KOPT-K1 (cell line): Measurements from ENCODE around the gene SLC9C1.

ENCODE experiments used
- H3K27ac ChIP-seq: fragments of 200-600 bp; sonication (generic); 2 replicates; pipeline ENCODE4 v1.5.1; 2016; ENCODE audit warnings: antibody characterized with exemption, mild to moderate bottlenecking, low read depth, low read length; ENCODE audit not compliant: poor library complexity, severe bottlenecking
- H3K36me3 ChIP-seq: fragments of 200-600 bp; sonication (generic); 2 replicates; pipeline ENCODE4 v1.5.1; 2017; ENCODE audit warnings: antibody characterized with exemption, mild to moderate bottlenecking, low read length, moderate library complexity; ENCODE audit not compliant: insufficient read depth
- H3K9me3 ChIP-seq: fragments of 200-600 bp; sonication (generic); 2 replicates; pipeline ENCODE4 v1.5.1; 2017; ENCODE audit warnings: antibody characterized with exemption, low read length, mild to moderate bottlenecking; ENCODE audit not compliant: insufficient read depth, poor library complexity, severe bottlenecking

The SLC9C1 gene

DNA sequence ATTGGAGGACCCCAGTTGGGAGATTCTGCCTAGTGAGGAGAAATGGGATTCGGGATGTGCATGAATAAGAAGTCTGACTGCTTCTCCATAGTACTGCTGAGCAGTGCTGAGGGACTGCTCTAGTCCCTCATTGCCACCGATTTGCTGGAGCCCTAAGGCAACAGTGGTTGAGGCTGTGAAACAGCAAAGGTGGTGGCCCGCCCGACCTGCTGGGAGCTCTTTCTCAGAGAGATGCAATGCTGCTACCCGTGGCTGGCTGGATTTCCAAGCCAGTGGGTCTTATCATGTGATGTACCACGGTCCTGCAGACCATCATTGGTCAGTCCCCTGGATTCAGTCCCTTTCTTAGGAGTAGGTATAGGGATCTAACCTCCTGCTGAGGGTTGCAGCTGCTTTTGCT lies 118.4 kb downstream of the SLC9C1 start:
- Histone ChIP-seq H3K9me3 (no peaks in the 10 kb centered on the region), H3K36me3 (no peaks in the 10 kb centered on the region), H3K27ac (no peak overlapping the region)

DNA sequence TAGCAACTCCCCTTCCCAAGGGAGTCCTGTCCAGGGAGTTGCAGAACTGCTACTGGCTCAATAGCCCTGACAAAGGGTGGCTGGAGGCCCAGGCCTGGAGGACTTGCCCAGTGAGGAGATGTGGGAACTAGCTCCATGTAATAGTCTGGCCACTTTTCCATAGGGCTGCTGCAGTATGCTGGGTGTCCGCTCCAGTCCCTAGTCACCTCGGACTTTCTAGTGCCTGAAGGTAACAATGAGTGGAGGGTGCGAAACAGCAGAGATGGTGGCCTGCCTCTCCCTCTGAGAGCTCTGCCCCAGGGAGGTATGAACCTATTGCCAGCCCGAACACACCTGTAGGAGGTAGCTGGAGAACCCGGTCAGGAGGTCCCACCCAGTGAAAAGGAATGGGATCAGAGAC lies 119.0 kb downstream of the SLC9C1 start:
- H3K27ac ChIP-seq = no peak overlapping the region
- H3K36me3 ChIP-seq = no peaks in the 10 kb centered on the region
- H3K9me3 ChIP-seq = no peaks in the 10 kb centered on the region

DNA sequence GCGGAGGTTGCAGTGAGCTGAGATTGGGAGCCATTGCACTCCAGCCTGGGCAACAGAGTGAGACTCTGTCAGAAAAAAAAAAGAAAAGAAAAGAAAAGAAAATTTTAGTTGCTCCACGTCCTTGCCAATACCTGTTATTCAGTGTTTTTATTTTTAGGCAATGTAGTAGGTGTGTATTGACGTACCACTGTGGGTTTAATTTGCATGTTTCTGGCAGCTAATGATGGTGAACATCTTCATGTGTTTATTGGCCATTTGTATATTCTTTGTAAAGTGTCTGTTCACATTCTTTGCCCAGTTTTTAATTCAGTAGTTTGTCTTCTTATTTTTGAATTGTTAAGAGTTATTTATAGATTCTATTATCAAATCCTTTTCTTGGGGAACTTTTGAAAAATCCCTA lies 122.9 kb downstream of the SLC9C1 start:
- Histone ChIP-seq H3K36me3 (no peaks in the 10 kb centered on the region), H3K9me3 (no peaks in the 10 kb centered on the region), H3K27ac (no peak overlapping the region)

DNA sequence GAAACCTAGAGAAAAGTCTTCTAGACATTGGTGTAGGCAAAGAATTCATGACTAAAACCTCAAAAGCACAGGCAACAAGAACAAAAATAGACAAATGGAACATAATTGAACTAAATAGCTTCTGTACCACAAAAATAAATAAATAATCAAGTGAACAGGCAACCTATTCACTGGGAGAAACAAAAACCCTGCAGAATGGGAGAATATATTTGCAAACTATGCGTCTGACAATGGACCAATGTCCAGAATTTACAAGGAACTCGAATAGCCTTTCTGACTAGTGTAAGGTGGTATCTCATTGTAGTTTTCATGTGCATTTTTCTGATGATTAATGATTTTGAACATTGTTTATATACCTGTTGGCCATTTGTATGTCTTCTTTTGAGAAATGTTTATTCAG lies 124.0 kb downstream of the SLC9C1 start:
- Histone ChIP-seq H3K27ac (no peak overlapping the region), H3K9me3 (no peaks in the 10 kb centered on the region), H3K36me3 (no peaks in the 10 kb centered on the region)

DNA sequence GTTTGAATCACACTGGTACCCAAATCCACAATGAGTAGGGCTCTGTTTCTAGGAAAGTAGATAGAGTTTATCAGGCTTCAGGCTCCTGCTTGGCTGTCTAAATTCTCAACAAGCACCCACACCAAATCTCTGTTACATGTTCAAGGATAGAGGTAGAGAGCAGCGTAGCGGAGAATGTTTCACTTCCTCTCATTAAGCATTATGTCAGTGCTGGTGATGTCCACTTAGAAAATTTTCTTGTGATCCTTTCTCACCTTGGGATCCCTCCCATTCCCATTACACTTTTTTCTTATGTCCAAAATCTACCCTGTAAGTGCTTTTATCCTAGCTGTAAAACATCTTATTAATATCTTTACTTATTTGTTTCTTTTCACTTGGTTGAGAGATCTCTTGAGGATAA lies 126.3 kb downstream of the SLC9C1 start:
- H3K27ac ChIP-seq = no peak overlapping the region
- H3K36me3 ChIP-seq = no peaks in the 10 kb centered on the region

DNA sequence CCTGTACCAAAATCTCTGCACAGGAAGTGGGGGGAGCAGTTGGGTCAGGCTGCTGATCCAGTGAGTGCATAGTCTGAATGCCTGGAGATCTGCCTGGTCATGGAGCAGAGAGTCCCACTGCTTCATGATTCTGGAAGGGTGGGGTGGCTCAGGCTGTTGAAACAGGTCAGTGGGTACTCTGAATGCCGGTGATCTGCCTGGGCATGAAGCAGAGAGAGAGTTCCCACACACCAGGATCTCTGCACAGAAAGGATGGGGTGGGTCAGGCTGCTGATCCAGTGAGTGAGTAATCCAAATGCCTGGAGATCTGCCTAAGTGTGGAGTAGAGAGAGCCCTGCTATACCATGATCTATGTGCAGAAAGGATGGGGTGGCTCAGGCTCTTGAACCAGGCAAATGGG lies 144.9 kb downstream of the SLC9C1 start:
- H3K27ac ChIP-seq = no peak overlapping the region
- H3K9me3 ChIP-seq = peaks cover 51% of the 10 kb centered on the region
- H3K36me3 ChIP-seq = no peaks in the 10 kb centered on the region

More for the DNA sequence above, 126.3 kb downstream of the SLC9C1 start:
- no peaks in the 10 kb centered on the region for H3K9me3 ChIP-seq

DNA sequence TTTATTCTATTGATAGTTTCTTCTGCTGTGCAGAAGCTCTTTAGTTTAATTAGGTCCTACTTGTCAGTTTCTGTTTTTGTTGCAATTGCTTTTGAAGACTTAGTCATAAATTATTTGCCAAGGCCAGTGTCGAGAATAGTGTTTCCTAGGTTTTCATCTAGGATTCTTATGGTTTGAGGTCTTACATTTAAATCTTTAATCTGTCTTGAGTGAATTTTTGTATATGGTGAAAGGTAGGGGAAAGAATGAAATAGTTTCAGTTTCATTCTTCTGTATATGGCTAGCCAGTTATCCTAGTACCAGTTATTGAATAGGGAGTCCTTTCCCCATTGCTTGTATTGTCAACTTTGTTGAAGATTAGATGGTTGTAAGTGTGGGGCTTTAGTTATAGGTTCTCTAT lies 150.3 kb downstream of the SLC9C1 start:
- Histone ChIP-seq H3K36me3 (no peaks in the 10 kb centered on the region), H3K9me3 (peaks cover 34% of the 10 kb centered on the region), H3K27ac (no peak overlapping the region)

DNA sequence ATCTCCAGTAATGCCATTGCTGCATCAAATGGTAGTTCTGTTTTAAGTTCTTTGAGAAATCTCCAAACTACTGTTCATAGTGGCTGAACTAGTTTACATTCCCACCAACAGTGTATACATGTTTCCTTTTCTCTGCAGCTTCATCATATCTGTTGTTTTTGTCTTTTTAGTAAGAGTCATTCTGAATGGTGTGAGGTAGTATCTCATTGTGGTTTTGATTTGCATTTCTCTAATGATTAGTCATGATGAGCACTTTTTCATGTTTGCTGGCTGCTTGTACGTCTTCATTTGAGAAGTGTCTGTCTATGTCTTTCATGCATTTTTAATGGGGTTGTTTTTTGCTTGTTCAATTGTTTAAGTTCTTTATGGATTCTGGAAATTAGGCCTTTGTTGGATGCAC lies 150.8 kb downstream of the SLC9C1 start:
- H3K9me3 ChIP-seq = peaks cover 29% of the 10 kb centered on the region
- H3K27ac ChIP-seq = no peak overlapping the region
- no peaks in the 10 kb centered on the region for H3K36me3 ChIP-seq

DNA sequence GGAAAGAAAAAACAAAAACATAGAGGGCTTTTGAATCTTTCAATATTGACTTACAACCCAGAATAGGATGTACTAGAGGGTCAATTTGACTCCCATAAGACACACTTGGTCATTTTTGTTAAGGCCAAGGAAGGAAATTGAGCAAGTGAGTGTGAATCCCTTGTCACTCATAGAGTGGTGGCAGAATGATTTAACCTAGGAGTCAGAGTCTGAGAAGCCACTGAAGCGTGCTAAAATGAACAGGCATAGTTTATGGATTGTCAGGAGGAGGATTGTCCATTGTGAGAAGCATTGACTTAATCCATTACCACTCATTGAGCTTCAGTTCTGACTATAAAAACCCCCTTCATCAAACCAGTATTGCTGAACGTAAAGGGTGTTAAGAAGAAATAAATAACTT lies 152.7 kb downstream of the SLC9C1 start:
- H3K27ac ChIP-seq = no peak overlapping the region
- H3K9me3 ChIP-seq = peaks cover 11% of the 10 kb centered on the region
- no peaks in the 10 kb centered on the region for H3K36me3 ChIP-seq

DNA sequence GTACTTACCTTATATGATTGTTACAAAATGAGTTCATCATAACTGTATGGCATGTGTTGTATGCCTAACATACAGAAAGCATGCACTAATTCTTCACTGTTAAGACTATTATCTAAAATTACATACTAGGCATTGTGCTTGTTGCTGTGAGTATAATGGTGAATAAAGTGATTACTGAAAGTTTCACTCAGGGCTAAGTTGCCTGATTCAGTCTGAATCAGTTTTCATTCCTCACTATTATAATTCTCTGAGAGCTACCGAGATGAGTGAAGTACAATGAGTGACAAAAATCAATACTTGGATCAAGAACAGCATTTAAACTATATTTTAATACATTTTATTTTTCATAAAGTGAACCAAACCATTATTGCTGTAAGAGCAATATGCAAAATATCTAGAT lies 153.4 kb downstream of the SLC9C1 start:
- Histone ChIP-seq H3K27ac (no peak overlapping the region), H3K36me3 (no peaks in the 10 kb centered on the region), H3K9me3 (peaks cover 11% of the 10 kb centered on the region)

DNA sequence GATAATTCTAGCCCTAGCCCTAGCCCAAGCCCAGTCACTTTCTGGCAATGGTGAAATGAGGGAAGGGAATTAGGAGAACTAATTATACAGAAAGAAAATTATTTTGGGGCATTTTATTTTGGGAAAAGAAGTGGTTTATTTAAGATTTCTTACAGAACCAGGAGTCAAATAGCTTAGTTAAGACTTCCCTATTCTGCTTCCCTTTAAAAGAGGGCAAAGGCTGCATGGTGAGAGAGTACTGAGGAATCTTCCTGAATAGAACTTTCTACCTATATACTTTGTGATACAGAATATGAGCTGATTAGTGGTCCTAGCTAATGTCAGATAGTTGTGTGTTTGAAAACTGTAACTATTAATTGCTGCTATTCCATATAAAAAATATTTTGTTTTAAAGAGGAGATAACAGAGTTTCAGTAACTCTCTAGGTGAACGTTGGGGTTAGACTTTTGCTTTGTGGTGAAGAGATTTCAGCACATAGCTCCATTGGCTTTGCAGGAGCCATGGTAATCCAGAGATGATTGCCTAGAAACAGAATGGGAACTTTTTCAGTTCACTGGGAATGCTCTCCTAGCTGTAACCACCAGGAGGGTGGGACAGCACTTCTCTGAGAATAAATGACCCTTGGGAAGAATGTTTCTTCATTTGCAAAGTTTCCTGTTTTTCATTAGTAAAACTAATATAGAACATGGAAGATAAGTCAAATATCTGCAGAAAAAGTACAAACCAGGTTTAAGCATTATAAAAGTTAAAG lies 155.6 kb downstream of the SLC9C1 start:
- no peaks in the 10 kb centered on the region for H3K36me3 ChIP-seq
- no peak overlapping the region for H3K27ac ChIP-seq
- no peaks in the 10 kb centered on the region for H3K9me3 ChIP-seq

DNA sequence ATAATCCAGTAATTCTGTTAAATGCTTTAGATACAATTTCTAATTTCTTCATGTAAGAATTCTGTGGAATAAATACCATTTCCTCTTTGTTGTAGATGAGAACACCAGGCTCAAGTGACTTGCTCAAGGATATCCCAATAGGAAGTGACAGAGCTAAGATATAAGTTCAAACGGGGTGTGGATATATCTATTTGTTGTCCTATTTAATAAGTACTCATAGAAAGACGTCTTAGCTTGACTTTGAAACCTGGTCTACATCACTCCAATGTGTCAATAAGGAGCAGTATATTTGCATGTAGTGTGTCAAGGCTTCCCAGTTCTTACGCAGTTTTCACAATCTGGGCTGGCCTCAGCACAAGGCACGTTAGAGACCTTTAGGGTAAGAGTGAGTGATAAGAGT lies 156.2 kb downstream of the SLC9C1 start:
- Histone ChIP-seq H3K9me3 (no peaks in the 10 kb centered on the region), H3K27ac (no peak overlapping the region)

DNA sequence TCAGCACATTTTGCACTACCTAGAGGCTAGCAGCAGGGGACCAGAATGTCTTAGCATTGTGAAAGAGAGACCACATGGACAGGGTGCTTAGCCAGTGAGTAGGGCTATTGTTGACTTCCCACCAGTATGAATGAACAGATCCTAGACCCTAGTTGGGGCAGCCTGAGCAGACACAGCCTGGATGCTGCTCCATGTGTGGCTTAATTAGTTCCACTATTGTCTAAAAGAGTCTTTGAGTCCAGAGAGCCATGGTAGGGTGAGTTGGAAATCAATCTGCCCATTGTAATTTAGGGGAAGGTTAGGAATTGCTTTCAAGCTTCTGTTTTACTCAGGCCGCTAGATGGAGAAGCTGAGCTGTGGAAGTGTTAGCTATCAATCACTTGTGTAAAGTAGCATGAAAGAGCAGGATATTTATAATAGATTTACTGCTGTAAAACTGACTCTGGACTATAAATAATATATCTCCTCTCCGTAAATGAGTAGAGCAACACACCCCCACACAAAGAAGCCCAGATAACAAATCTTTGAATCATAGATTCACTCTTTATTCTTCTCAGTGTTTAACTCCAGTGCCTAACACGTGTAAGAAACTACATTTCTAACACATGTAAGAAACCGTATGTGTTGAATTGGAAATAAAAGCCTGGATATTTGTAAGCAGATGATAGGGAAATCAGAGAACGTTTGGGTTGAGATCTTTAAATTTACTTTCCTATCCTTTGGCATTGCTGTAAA lies 156.9 kb downstream of the SLC9C1 start:
- Histone ChIP-seq H3K27ac (peak overlapping the region; percentile 21), H3K9me3 (no peaks in the 10 kb centered on the region), H3K36me3 (no peaks in the 10 kb centered on the region)

More for the DNA sequence above, 156.2 kb downstream of the SLC9C1 start:
- no peaks in the 10 kb centered on the region for H3K36me3 ChIP-seq

DNA sequence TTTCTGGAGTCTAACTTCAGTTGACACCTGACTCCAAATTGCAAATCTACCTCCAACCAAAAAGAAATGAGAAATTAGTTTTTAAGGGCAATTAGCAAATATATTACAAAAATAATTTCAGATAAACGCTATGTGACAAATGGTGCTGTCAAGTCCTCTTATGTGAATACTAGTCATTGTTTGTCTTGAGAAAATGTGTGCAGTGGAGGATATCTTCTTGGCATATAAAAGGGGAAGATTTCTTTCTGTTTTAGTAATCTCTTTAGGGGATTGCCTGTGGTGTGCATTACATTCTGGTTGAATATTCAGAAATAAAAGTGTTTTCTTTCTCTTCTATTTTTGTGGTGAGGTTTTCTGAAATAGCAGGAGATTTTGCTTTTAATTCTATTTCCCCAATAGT lies 158.0 kb downstream of the SLC9C1 start:
- no peaks in the 10 kb centered on the region for H3K36me3 ChIP-seq
- no peaks in the 10 kb centered on the region for H3K9me3 ChIP-seq
- peak overlapping the region; percentile 89 for H3K27ac ChIP-seq

DNA sequence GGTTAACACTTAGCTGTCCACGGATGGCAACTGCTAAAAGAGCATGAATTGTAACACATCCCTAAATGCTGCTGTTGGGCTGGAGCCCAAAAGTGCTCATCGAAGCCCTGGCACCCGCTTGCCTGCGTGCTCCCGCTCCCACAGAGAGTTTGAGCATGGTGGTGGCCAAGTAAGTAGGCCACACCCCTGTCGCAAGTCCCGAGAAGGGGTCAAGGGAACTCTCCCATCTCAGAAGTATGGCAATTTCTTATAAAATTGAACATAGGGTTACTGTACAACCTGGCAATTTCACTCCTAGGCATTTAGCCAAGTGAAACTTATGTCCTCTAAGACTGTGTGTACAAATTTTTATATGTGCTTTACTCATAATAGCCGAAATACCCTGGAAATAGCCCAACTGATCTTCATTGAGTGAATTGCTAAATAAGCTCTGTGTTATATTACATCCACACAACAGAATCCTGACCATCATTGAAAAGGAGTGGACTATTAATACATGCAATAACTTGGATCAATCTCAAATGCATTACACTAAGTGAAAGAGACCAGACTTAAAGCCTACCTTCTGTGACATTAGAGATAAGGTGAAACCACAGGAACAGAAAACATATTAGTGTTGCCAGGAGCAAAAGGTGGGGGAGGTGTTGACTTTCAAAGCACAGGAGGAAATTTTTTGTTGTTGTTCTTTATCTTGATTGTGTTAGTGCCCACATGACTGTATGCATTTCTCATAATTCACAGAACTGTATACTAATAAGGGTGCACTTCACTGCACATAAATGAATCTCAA lies 159.5 kb downstream of the SLC9C1 start:
- Histone ChIP-seq H3K27ac (peak overlapping the region; percentile 89), H3K36me3 (no peaks in the 10 kb centered on the region), H3K9me3 (no peaks in the 10 kb centered on the region)
